Sigmoid colon (tissue), 4 donors: ENCODE results near the gene STAG3.

ENCODE experiments used
- CTCF ChIP-seq, 4 experiments: fragments of 450-650 bp in 3 of 4; fragments of 200-600 bp in 1 of 4; IDR thresholded peaks; one replicate each; pipeline ENCODE4 v1.5.1; 2016 to 2019; ENCODE audit warnings: antibody characterized with exemption in 4 of 4, mild to moderate bottlenecking in 3 of 4, moderate library complexity in 2 of 4
- EP300 ChIP-seq, 4 donors: sonication (generic); formaldehyde crosslinking; IDR thresholded peaks; one replicate each; pipeline ENCODE4 v1.6.1; 2017; ENCODE audit warnings: antibody characterized with exemption in 4 of 4
- POLR2AphosphoS5 ChIP-seq, 4 donors: sonication (generic); formaldehyde crosslinking; IDR thresholded peaks; one replicate each; pipeline ENCODE4 v1.6.1; 2017; ENCODE audit warnings: antibody characterized with exemption in 4 of 4

- TF ChIP-seq CTCF (IDR thresholded peaks at IDR 0.05), result no peak
- no peak for TF ChIP-seq POLR2AphosphoS5 (IDR thresholded peaks at IDR 0.05)
- TF ChIP-seq EP300 (IDR thresholded peaks at IDR 0.05), result no peak
Observed at GRCh38 chr7:100247152-100247757, 69.5 kb downstream of the STAG3 start.
